DND-41 (cell line): ENCODE results near the gene CENPP.

Experiments
- ATAC-seq: fragments of 200-7000 bp; cut with Tn5 transposase; 3 replicates; pipeline ENCODE4 v1.9.1; 2021; ENCODE audit warnings: low read depth; ENCODE audit not compliant: insufficient read depth
- DNase-seq: peaks from one replicate; pipeline ENCODE4 v3.0.0-alpha.2; 2020
- H2AFZ ChIP-seq: 2 replicates; pipeline ENCODE4 v1.6.0; 2012; ENCODE audit warnings: low read depth, low read length
- H3K27ac ChIP-seq: 2 replicates; pipeline ENCODE4 v1.5.1; 2012; ENCODE audit warnings: low read length, inconsistent platforms
- H3K27me3 ChIP-seq: fragments of 200-600 bp; sonication (generic); 2 replicates; pipeline ENCODE4 v1.6.0; 2012; ENCODE audit warnings: low read length, mild to moderate bottlenecking, inconsistent platforms; ENCODE audit not compliant: insufficient read depth, poor library complexity
- H3K36me3 ChIP-seq: 2 replicates; pipeline ENCODE4 v1.5.1; 2012; ENCODE audit warnings: low read length, inconsistent platforms; ENCODE audit not compliant: insufficient read depth
- H3K4me1 ChIP-seq: 2 replicates; pipeline ENCODE4 v1.5.1; 2012; ENCODE audit warnings: mild to moderate bottlenecking, low read length; ENCODE audit not compliant: insufficient read depth
- H3K4me2 ChIP-seq: 2 replicates; pipeline ENCODE4 v1.6.0; 2012; ENCODE audit warnings: mild to moderate bottlenecking, moderate library complexity, low read length, inconsistent platforms; ENCODE audit not compliant: insufficient read depth
- H3K4me3 ChIP-seq, 2 experiments: fragments of 200-600 bp in 1 of 2; shearing (Covaris generic) in 1 of 2; 2 replicates each; pipeline ENCODE4 v1.5.1; 2012 to 2016; ENCODE audit warnings: inconsistent platforms in 2 of 2, low read length in 2 of 2, mild to moderate bottlenecking in 2 of 2, low read depth in 1 of 2, moderate library complexity in 1 of 2
- H3K79me2 ChIP-seq: 2 replicates; pipeline ENCODE4 v1.6.0; 2012; ENCODE audit warnings: low read length, inconsistent platforms; ENCODE audit not compliant: insufficient read depth
- H3K9ac ChIP-seq: 2 replicates; pipeline ENCODE4 v1.6.0; 2012; ENCODE audit warnings: low read depth, mild to moderate bottlenecking, inconsistent platforms, low read length, moderate library complexity
- H3K9me3 ChIP-seq: 2 replicates; pipeline ENCODE4 v1.5.1; 2012; ENCODE audit warnings: low read length, moderate library complexity, mild to moderate bottlenecking, inconsistent platforms; ENCODE audit not compliant: insufficient read depth, severe bottlenecking
- H4K20me1 ChIP-seq: 2 replicates; pipeline ENCODE4 v1.6.0; 2012; ENCODE audit warnings: low read length; ENCODE audit not compliant: insufficient read depth
- CTCF ChIP-seq: IDR thresholded peaks from 2 replicates; pipeline ENCODE4 v1.5.1; 2012; ENCODE audit warnings: borderline replicate concordance, low read length, moderate library complexity, mild to moderate bottlenecking; ENCODE audit not compliant: poor library complexity, severe bottlenecking; ENCODE audit errors: extremely low read depth
- EZH2 ChIP-seq: IDR thresholded peaks from 3 replicates; pipeline ENCODE4 v1.6.1; 2012; ENCODE audit warnings: borderline replicate concordance, low read depth, mild to moderate bottlenecking, moderate library complexity, low read length, inconsistent platforms; ENCODE audit not compliant: severe bottlenecking

Gene CENPP

GRCh38 chr9:92513349-92513748, 187.6 kb downstream of the CENPP start:
- no peak overlapping the region for H2AFZ ChIP-seq
- no peaks in the 10 kb centered on the region for H3K79me2 ChIP-seq
- ATAC-seq: no peak
- no peaks in the 10 kb centered on the region for H3K9me3 ChIP-seq
- H4K20me1 ChIP-seq: no peaks in the 10 kb centered on the region
- H3K36me3 ChIP-seq: no peaks in the 10 kb centered on the region
- no peak overlapping the region for H3K27ac ChIP-seq
- no peak overlapping the region for H3K4me2 ChIP-seq
- TF ChIP-seq CTCF (no peak), EZH2 (no peak)
- H3K9ac ChIP-seq: no peak overlapping the region
- H3K4me1 ChIP-seq: no peaks in the 10 kb centered on the region
- H3K27me3 ChIP-seq: no peaks in the 10 kb centered on the region
- H3K4me3 ChIP-seq: no peak overlapping the region
- DNase-seq: no peak

GRCh38 chr9:92514635-92515034, 188.9 kb downstream of the CENPP start:
- TF ChIP-seq EZH2 (no peak), CTCF (no peak)
- no peaks in the 10 kb centered on the region for H3K36me3 ChIP-seq
- H3K27ac ChIP-seq: no peak overlapping the region
- H3K4me3 ChIP-seq: no peak overlapping the region
- ATAC-seq (no peak), DNase-seq (no peak)
- H3K9ac ChIP-seq: no peak overlapping the region
- no peak overlapping the region for H2AFZ ChIP-seq
- H3K9me3 ChIP-seq: no peaks in the 10 kb centered on the region
- no peaks in the 10 kb centered on the region for H3K79me2 ChIP-seq
- no peaks in the 10 kb centered on the region for H4K20me1 ChIP-seq
- no peak overlapping the region for H3K4me2 ChIP-seq
- H3K4me1 ChIP-seq: no peaks in the 10 kb centered on the region
- H3K27me3 ChIP-seq: no peaks in the 10 kb centered on the region

GRCh38 chr9:92516521-92516920, 190.8 kb downstream of the CENPP start:
- H3K9ac ChIP-seq: no peak overlapping the region
- ATAC-seq: no peak

More at GRCh38 chr9:92516521-92516920, 190.8 kb downstream of the CENPP start:
- H4K20me1 ChIP-seq: no peaks in the 10 kb centered on the region
- H3K36me3 ChIP-seq: no peaks in the 10 kb centered on the region
- no peak overlapping the region for H2AFZ ChIP-seq
- DNase-seq: no peak
- no peak overlapping the region for H3K4me2 ChIP-seq
- H3K79me2 ChIP-seq: no peaks in the 10 kb centered on the region
- H3K4me1 ChIP-seq: no peaks in the 10 kb centered on the region
- TF ChIP-seq EZH2: no peak
- TF ChIP-seq CTCF: no peak
- H3K27ac ChIP-seq: no peak overlapping the region
- no peaks in the 10 kb centered on the region for H3K27me3 ChIP-seq
- no peaks in the 10 kb centered on the region for H3K9me3 ChIP-seq
- no peak overlapping the region for H3K4me3 ChIP-seq
